GM12801 (cell line): ENCODE results near the gene ZNF319.

Source experiments
- CTCF ChIP-seq: IDR thresholded peaks from one replicate; pipeline ENCODE4 v1.5.1; 2011; ENCODE audit warnings: control low read depth; ENCODE audit not compliant: insufficient read length; ENCODE audit errors: extremely low read depth

The ZNF319 gene

GRCh38 chr16:58045096-58045495, 44.6 kb upstream of the ZNF319 start:
- no peak for TF ChIP-seq CTCF

DNA sequence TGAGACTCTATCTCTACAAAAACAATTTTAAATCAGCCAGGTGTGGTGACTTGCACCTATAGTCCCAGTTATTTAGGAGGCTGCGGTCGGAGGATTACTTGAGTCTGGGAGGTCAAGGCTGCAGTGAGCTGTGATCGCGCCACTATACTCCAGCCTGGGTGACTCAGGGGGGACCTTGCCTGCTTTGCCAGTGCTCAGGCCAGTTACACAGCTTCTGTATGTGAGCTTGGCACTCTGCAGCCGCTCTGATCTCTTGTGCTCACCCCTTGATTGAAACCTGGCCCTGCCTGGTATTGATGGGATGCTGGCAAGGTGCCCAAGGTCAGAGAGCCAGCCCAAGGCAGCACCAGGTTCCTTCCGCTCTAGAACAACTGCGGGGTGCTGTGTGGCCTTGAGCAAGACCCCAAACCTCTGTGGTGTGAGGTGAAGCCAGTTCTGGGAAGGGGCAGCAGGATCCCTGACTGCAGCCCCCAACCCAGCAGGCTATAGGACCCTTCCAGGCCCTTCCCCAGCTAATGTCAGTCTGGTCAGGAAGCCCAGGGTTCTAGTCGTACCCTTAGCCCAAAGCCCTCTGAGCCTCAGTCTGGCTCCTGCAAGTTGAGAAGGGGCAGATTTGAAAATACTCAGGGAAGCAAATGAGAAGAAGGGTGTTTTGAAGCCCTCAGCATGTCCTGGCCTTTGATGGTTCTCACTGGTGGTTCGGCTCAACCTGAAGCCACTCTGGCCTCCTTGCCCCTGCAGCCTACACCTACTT, 44.0 kb upstream of the ZNF319 start:
- TF ChIP-seq CTCF, result no peak

GRCh38 chr16:58043571-58044155, 43.2 kb upstream of the ZNF319 start:
- no peak for TF ChIP-seq CTCF

DNA sequence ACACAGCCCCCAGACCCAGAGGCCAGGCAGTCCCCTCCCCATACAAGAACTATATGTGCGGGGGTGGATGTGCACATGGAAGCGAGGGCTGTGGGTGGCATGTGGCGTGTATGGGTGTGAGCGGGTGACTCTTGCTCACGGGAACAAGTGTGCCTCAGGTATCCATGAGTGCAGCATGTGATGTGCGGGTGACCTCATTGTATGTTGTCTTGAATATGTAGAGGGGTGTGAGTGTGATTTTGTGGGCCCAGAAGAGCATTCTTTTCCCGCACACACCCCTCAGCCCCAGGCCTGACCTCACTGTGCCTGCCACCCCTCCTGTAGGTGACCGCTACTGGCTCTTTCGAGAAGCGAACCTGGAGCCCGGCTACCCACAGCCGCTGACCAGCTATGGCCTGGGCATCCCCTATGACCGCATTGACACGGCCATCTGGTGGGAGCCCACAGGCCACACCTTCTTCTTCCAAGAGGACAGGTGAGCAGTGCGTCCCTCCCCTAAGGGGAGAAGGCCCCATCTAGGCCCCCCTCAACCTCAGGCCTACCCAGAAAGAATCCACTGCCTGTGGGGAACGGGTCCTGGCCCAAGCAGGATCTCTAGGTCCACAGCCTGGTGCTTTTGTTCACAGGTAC, 42.5 kb upstream of the ZNF319 start:
- TF ChIP-seq CTCF, result no peak

- no peak for TF ChIP-seq CTCF
These were observed 41.8 kb upstream of the ZNF319 start for GRCh38 chr16:58042001-58042885.

DNA sequence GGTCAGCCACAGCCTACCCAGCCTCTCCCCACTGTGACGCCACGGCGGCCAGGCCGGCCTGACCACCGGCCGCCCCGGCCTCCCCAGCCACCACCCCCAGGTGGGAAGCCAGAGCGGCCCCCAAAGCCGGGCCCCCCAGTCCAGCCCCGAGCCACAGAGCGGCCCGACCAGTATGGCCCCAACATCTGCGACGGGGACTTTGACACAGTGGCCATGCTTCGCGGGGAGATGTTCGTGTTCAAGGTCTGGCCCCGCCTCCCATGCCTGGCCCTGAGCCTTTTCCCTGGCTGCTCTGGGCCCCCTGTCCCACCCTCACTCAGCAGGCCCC, 41.1 kb upstream of the ZNF319 start:
- TF ChIP-seq CTCF, result no peak
